Cardiac muscle cell (in vitro differentiated cells and primary cell): ENCODE measurements around the gene NSG1. TPM values are rescaled to one million over a fixed set of nuclear protein-coding genes. Genes with fewer than 3 reads are reported as not detected.

Experiments
- DNase-seq, 2 donors: peaks; one replicate each; pipeline versions ENCODE4 v3.0.0 to v3.0.0-alpha.2; 2010 to 2017; ENCODE audit warnings: low read depth in 1 of 2, low spot score in 1 of 2
- H3K27ac ChIP-seq: fragments of 200-600 bp; sonication (generic); 2 replicates; pipeline ENCODE4 v1.5.1; 2016
- H3K27me3 ChIP-seq: fragments of 200-600 bp; sonication (generic); 2 replicates; pipeline ENCODE4 v1.6.0; 2016; ENCODE audit warnings: control low read depth
- H3K36me3 ChIP-seq: fragments of 200-600 bp; sonication (generic); 2 replicates; pipeline ENCODE4 v1.5.1; 2016; ENCODE audit warnings: control low read depth
- H3K4me1 ChIP-seq: fragments of 200-600 bp; sonication (generic); 2 replicates; pipeline ENCODE4 v1.8.1; 2017; ENCODE audit warnings: low read depth, mild to moderate bottlenecking, mixed run types
- H3K4me3 ChIP-seq: fragments of 200-600 bp; sonication (generic); 2 replicates; pipeline ENCODE4 v1.5.1; 2016; ENCODE audit warnings: mild to moderate bottlenecking
- H3K9me3 ChIP-seq: fragments of 200-600 bp; sonication (generic); 2 replicates; pipeline ENCODE4 v1.5.1; 2017; ENCODE audit warnings: low read depth, mild to moderate bottlenecking, control low read depth
- CTCF ChIP-seq: IDR thresholded peaks from 2 replicates; pipeline ENCODE4 v1.5.1; 2012; ENCODE audit warnings: low read depth, mild to moderate bottlenecking, low read length
- polyA plus RNA-seq: library from polyadenylated mRNA; unstranded; fragments of >200 nt; fragmentation: Nextera tagmentation; extraction: Ambion mirVana; gene quantifications from 2 replicates; pipeline ENCODE4 v1.2.1, GENCODE V29; 2016
- total RNA-seq: library from RNA; depleted of rRNA; stranded (reverse); fragments of >200 nt; gene quantifications from 2 replicates; pipeline ENCODE4 v1.2.3, GENCODE V29; 2016

Gene NSG1
- total and polyA plus RNA-seq, 2 experiments from 2014 or later = 4.0 to 18.4 TPM

- no peak for TF ChIP-seq CTCF
- H3K4me1 ChIP-seq = no peaks in the 10 kb centered on the region
- H3K4me3 ChIP-seq = no peak overlapping the region
- no peak overlapping the region for H3K27ac ChIP-seq
- H3K9me3 ChIP-seq = no peaks in the 10 kb centered on the region
- peaks cover under 1% of the 10 kb centered on the region for H3K36me3 ChIP-seq
- no peak for DNase-seq
- H3K27me3 ChIP-seq = no peaks in the 10 kb centered on the region
These were observed 45.6 kb downstream of the NSG1 start for GRCh38 chr4:4432341-4433125.

GRCh38 chr4:4433941-4434340 lies 47.0 kb downstream of the NSG1 start:
- H3K4me3 ChIP-seq = no peak overlapping the region
- no peak overlapping the region for H3K27ac ChIP-seq
- no peaks in the 10 kb centered on the region for H3K4me1 ChIP-seq
- H3K27me3 ChIP-seq = no peaks in the 10 kb centered on the region
- peaks cover 10% of the 10 kb centered on the region for H3K36me3 ChIP-seq
- no peaks in the 10 kb centered on the region for H3K9me3 ChIP-seq
- no peak for DNase-seq
- TF ChIP-seq CTCF = no peak

- H3K4me1 ChIP-seq = no peaks in the 10 kb centered on the region
- no peak for TF ChIP-seq CTCF
- H3K9me3 ChIP-seq = no peaks in the 10 kb centered on the region
- DNase-seq = no peak
- no peaks in the 10 kb centered on the region for H3K27me3 ChIP-seq
- no peak overlapping the region for H3K4me3 ChIP-seq
- H3K36me3 ChIP-seq = peaks cover 10% of the 10 kb centered on the region
- no peak overlapping the region for H3K27ac ChIP-seq
These were observed 49.4 kb downstream of the NSG1 start for GRCh38 chr4:4436244-4436823.

- no peak for TF ChIP-seq CTCF
- H3K9me3 ChIP-seq = no peaks in the 10 kb centered on the region
- no peak overlapping the region for H3K27ac ChIP-seq
- H3K4me1 ChIP-seq = no peaks in the 10 kb centered on the region
- peaks cover 10% of the 10 kb centered on the region for H3K36me3 ChIP-seq
- DNase-seq = no peak
- no peaks in the 10 kb centered on the region for H3K27me3 ChIP-seq
- no peak overlapping the region for H3K4me3 ChIP-seq
These were observed 51.0 kb downstream of the NSG1 start for GRCh38 chr4:4437798-4438470.

- no peak for TF ChIP-seq CTCF
- Histone ChIP-seq H3K27ac (no peak overlapping the region), H3K36me3 (peaks cover 10% of the 10 kb centered on the region), H3K4me3 (no peak overlapping the region), H3K9me3 (no peaks in the 10 kb centered on the region), H3K27me3 (no peaks in the 10 kb centered on the region), H3K4me1 (no peaks in the 10 kb centered on the region)
- no peak for DNase-seq
These were observed 52.0 kb downstream of the NSG1 start for GRCh38 chr4:4438891-4439290.
